Kidney (tissue), 14 donors: ENCODE results near the gene C2CD4D. TPM values are rescaled to one million over a fixed set of nuclear protein-coding genes. Genes with fewer than 3 reads are reported as not detected.

ENCODE experiments used
- DNase-seq, 5 donors: peaks; one replicate each; pipeline ENCODE4 v3.0.0-alpha.2; 2013 to 2020
- FAIRE-seq: peaks from 2 replicates; lab custom pipeline; 2012; peaks lifted over from hg19 to GRCh38; lab: Jason Lieb, UNC
- H3K27ac ChIP-seq, 2 donors: one replicate each; pipeline ENCODE4 v1.7.0; 2013; ENCODE audit warnings: low read depth in 2 of 2, low read length in 2 of 2, inconsistent platforms in 1 of 2
- H3K27me3 ChIP-seq: one replicate; pipeline ENCODE4 v1.7.1; 2013; ENCODE audit warnings: low read length, inconsistent platforms; ENCODE audit not compliant: control insufficient read depth, insufficient read depth
- H3K36me3 ChIP-seq, 3 donors: one replicate each; pipeline versions ENCODE4 v1.7.0 to v1.7.1; 2013; ENCODE audit warnings: low read length in 3 of 3, control low read depth in 1 of 3, inconsistent platforms in 1 of 3; ENCODE audit not compliant: insufficient read depth in 3 of 3, control insufficient read depth in 2 of 3
- H3K4me1 ChIP-seq, 3 donors: one replicate each; pipeline versions ENCODE4 v1.7.0 to v1.7.1; 2013; ENCODE audit warnings: low read length in 3 of 3, inconsistent platforms in 1 of 3, low read depth in 1 of 3; ENCODE audit not compliant: control insufficient read depth in 2 of 3, insufficient read depth in 2 of 3
- H3K4me3 ChIP-seq, 3 donors: one replicate each; pipeline versions ENCODE4 v1.7.0 to v1.8.1; 2013; ENCODE audit warnings: low read length in 3 of 3, control low read depth in 1 of 3, inconsistent platforms in 1 of 3
- H3K9ac ChIP-seq, 3 donors: one replicate each; pipeline versions ENCODE4 v1.7.0 to v1.7.1; 2013; ENCODE audit warnings: low read length in 3 of 3, control low read depth in 1 of 3, inconsistent platforms in 1 of 3
- H3K9me3 ChIP-seq, 3 donors: one replicate each; pipeline versions ENCODE4 v1.7.0 to v1.7.1; 2013; ENCODE audit warnings: low read length in 3 of 3, control low read depth in 1 of 3, inconsistent platforms in 1 of 3; ENCODE audit not compliant: control insufficient read depth in 2 of 3, insufficient read depth in 1 of 3
- intact Hi-C: fragments of 100-400 bp; cut with DNase I; formaldehyde crosslinking; loops from one replicate; pipeline ENCODE4 v1.11.1; 2022
- polyA plus RNA-seq: library from polyadenylated mRNA; stranded (reverse); fragments of 350-450 nt; fragmentation: Illumina TruSeq; extraction: RNeasy Lipid Tissue Mini Kit (QIAGEN cat#74804); gene quantifications from one replicate; pipeline ENCODE4 v1.2.3, GENCODE V29; 2014; ENCODE audit warnings: low read depth, low replicate concordance; ENCODE audit not compliant: insufficient read depth
- total RNA-seq: library from RNA; stranded (reverse); fragmentation: NEBNext Ultra II Directional; extraction: Animal tissue kit (Norgen Biotek cat#: 25700); gene quantifications from one replicate; pipeline ENCODE4 v1.2.1, GENCODE V29; 2021
- TF ChIP-seq, protein P1 (sequence below): IDR thresholded peaks from 3 replicates; pipeline ENCODE4 v1.5.1; 2012; ENCODE audit warnings: mild to moderate bottlenecking, moderate library complexity, borderline replicate concordance; ENCODE audit not compliant: insufficient read depth; ENCODE audit errors: extremely low read depth
- donor health status: control.
- donor health status: control.
- donor health status: control.
- donor health status: control.
- donor health status: control.
- donor health status: DM: yes; HTN: yes; CAD: no.
- donor health status: Normal renal cell carcinoma (clear cell type).

Gene C2CD4D
- total and polyA plus RNA-seq, 2 donors from 2014 or later, result 0.43 to 0.57 TPM

DNA sequence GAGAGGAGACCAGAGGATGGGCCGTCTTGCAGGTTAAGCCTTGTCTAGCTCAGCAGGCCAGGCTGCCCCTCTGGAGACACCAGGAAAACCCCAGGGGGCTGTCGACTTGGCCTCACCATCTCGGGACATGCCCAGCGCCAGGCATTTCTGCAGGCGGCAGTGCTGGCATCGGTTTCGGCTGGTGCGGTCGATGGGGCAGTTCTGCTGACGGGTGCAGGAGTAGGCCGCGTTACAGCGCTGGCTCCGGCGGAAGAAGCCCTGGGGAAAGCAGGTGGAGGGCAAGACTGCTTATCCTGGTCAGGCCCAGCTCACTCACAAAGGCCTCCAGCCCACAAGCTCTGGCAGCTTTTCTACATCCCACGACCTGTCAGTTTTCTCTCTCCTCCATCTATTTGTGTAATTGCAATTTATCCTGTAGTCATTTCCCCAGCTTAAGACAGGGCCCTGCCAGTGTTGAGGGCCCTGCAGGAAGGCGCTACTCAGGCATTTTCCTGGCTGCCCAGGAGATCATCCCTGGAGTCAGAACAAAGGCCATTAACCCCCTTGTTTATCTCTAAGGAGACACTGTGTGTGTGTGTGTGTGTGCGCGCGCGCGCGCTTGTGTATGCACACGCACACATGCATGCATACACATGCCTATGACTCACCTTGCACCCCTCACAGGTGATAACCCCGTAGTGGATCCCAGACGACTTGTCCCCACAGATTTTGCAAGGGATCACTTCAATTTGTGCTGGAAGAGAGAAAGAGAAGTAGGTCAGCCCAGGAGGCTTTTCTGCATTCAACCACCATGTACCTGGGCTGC, 22.9 kb downstream of the C2CD4D start:
- FAIRE-seq, result no peak
- no peaks in the 10 kb centered on the region for H3K9me3 ChIP-seq
- no peak for DNase-seq

DNA sequence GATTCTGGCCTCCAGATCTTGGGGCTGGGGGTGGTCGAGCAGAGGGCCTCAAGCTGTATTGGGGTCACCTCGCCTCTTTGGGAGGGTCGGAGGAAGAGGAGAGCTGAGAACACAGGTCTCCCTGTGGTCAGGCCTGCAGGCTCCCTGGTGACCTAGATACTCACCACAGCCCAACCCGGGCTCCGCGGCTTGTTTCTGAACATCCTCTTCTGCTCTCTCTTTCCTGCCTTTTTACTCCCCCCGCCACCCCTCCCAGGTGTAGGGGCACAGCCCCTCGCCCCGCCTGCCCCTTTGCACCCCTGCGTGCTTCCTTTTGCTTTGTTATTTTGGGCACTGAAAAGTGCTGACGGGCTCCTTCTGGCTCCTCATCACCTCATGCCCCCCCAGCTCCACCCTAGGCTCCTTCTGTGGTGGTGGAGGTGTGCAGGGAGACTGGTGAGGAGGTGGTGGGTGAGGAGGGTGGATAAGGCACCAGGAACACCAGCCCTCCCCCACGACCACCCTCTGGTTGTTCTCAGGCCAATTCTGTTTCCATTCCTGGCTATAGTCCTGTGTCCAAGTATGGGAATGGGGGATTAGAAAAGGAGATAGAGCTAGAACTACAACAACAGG, 23.8 kb downstream of the C2CD4D start:
- FAIRE-seq (no peak), DNase-seq (no peak)
- no peak overlapping the region for H3K9ac ChIP-seq
- TF ChIP-seq, protein P1, sequence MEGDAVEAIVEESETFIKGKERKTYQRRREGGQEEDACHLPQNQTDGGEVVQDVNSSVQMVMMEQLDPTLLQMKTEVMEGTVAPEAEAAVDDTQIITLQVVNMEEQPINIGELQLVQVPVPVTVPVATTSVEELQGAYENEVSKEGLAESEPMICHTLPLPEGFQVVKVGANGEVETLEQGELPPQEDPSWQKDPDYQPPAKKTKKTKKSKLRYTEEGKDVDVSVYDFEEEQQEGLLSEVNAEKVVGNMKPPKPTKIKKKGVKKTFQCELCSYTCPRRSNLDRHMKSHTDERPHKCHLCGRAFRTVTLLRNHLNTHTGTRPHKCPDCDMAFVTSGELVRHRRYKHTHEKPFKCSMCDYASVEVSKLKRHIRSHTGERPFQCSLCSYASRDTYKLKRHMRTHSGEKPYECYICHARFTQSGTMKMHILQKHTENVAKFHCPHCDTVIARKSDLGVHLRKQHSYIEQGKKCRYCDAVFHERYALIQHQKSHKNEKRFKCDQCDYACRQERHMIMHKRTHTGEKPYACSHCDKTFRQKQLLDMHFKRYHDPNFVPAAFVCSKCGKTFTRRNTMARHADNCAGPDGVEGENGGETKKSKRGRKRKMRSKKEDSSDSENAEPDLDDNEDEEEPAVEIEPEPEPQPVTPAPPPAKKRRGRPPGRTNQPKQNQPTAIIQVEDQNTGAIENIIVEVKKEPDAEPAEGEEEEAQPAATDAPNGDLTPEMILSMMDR, result no peak
- peaks cover 0 to 45% (median 9%) of the 10 kb centered on the region in 3 donors for H3K36me3 ChIP-seq
- H3K4me1 ChIP-seq, result peaks cover 0 to 5% (median 5%) of the 10 kb centered on the region in 3 donors
- H3K9me3 ChIP-seq, result no peaks in the 10 kb centered on the region
- intact Hi-C loops, result no loop called here
- no peak overlapping the region for H3K4me3 ChIP-seq
- H3K27ac ChIP-seq, result no peak overlapping the region
- no peaks in the 10 kb centered on the region for H3K27me3 ChIP-seq

More for the DNA sequence above, 22.9 kb downstream of the C2CD4D start:
- intact Hi-C loops, result no loop called here
- Histone ChIP-seq H3K27ac (no peak overlapping the region), H3K4me1 (peaks cover 0 to 5% (median 5%) of the 10 kb centered on the region in 3 donors), H3K36me3 (peaks cover 0 to 45% (median 7%) of the 10 kb centered on the region in 3 donors), H3K27me3 (no peaks in the 10 kb centered on the region), H3K9ac (no peak overlapping the region), H3K4me3 (no peak overlapping the region)
- TF ChIP-seq, protein P1, result no peak

DNA sequence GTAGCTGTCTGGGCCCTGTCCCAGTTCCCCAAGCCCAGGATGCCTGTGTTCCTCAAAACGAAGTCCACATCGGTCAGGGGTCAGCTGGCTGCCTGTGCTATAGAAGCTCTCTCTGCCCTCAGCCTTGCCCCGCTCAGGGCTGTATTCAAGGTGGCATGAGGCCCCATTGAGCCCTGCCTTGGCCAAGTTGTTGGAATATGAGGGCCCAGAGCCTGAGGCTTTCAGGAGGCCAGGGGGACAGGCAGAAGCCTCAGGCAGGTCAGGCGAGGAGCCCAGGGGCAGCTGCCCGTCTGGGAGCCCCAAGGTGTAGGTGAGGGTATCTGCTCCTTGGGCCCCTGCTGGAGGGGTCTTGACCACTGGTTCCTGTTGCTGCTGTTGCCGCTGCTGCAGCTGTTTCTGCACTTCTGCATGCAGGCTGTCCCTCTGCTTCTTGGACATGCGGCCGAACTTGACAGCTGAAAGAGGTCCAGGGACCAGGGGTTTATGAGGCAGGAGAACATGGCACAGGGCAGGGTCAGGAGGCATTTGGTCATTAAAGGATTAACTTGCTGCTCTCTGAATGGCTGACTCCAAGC, 24.6 kb downstream of the C2CD4D start:
- intact Hi-C loops, result no loop called here
- Histone ChIP-seq H3K4me1 (peaks cover 0 to 2% (median 2%) of the 10 kb centered on the region in 3 donors), H3K27ac (no peak overlapping the region), H3K9ac (no peak overlapping the region), H3K36me3 (peaks cover 0 to 45% (median 9%) of the 10 kb centered on the region in 3 donors), H3K9me3 (no peaks in the 10 kb centered on the region), H3K4me3 (no peak overlapping the region), H3K27me3 (no peaks in the 10 kb centered on the region)
- DNase-seq (no peak), FAIRE-seq (no peak)
- TF ChIP-seq, protein P1, result no peak
